ENCODE measurements around the gene PADI1. TPM values are rescaled to one million over a fixed set of nuclear protein-coding genes. Genes with fewer than 3 reads are reported as not detected.

PADI1 gene
- total and polyA plus RNA-seq, 10 donors, result 0.03 to 0.76 (median 0.31) TPM; not detected in 4

- no peak overlapping the region for H3K27ac ChIP-seq
- peaks cover 0 to 43% (median 0%) of the 10 kb centered on the region in 7 donors for H3K27me3 ChIP-seq (replicated peaks in 1 of 7)
- intact Hi-C loops (cut with DNase I; ENCODE audit: low total_unique reads), result no loop called here
- peaks cover 0 to 9% (median 0%) of the 10 kb centered on the region in 8 donors for H3K9me3 ChIP-seq
- H3K4me1 ChIP-seq, result no peaks in the 10 kb centered on the region
- TF ChIP-seq CTCF (IDR thresholded peaks at IDR 0.05 in 8 of 11, conservative IDR thresholded peaks at IDR 0.05 in 3 of 11), result no peak
- TF ChIP-seq POLR2A (IDR thresholded peaks at IDR 0.05), result no peak
- no peak for TF ChIP-seq POLR2AphosphoS5 (IDR thresholded peaks at IDR 0.05)
- no peak for DNase-seq
- 75 to 91% (median 89%) methylated on average over 7 of the region's 7 CpGs for WGBS, 5 donors
- H3K4me3 ChIP-seq, result no peak overlapping the region
- H3K36me3 ChIP-seq, result no peaks in the 10 kb centered on the region
Observed at GRCh38 chr1:17260264-17260663, 55.3 kb downstream of the PADI1 start.

GRCh38 chr1:17260738-17261137, 55.8 kb downstream of the PADI1 start:
- Histone ChIP-seq H3K9me3 (peaks cover 0 to 9% (median 0%) of the 10 kb centered on the region in 8 donors), H3K27me3 (replicated peaks in 1 of 7) (peaks cover 0 to 40% (median 0%) of the 10 kb centered on the region in 7 donors), H3K4me1 (no peaks in the 10 kb centered on the region), H3K4me3 (no peak overlapping the region), H3K36me3 (no peaks in the 10 kb centered on the region), H3K27ac (no peak overlapping the region)
- DNase-seq, result no peak
- TF ChIP-seq POLR2AphosphoS5 (IDR thresholded peaks at IDR 0.05) (no peak), CTCF (IDR thresholded peaks at IDR 0.05 in 8 of 11, conservative IDR thresholded peaks at IDR 0.05 in 3 of 11) (no peak), POLR2A (IDR thresholded peaks at IDR 0.05) (no peak)
- intact Hi-C loops (cut with DNase I; ENCODE audit: low total_unique reads), result no loop called here
- WGBS, 5 donors, result 81 to 89% (median 88%) methylated on average over 5 of the region's 5 CpGs

- no peak for TF ChIP-seq POLR2AphosphoS5 (IDR thresholded peaks at IDR 0.05)
- no peak for TF ChIP-seq POLR2A (IDR thresholded peaks at IDR 0.05)
- no peak for TF ChIP-seq CTCF (IDR thresholded peaks at IDR 0.05 in 8 of 11, conservative IDR thresholded peaks at IDR 0.05 in 3 of 11)
- intact Hi-C loops (cut with DNase I; ENCODE audit: low total_unique reads), result no loop called here
- Histone ChIP-seq H3K36me3 (no peaks in the 10 kb centered on the region), H3K9me3 (peaks cover 0 to 9% (median 0%) of the 10 kb centered on the region in 8 donors), H3K27me3 (replicated peaks in 1 of 7) (peaks cover 0 to 20% (median 0%) of the 10 kb centered on the region in 7 donors), H3K4me3 (no peak overlapping the region), H3K4me1 (no peaks in the 10 kb centered on the region), H3K27ac (no peak overlapping the region)
- DNase-seq, result no peak
Observed at GRCh38 chr1:17263936-17264335, 59.0 kb downstream of the PADI1 start.

- H3K27me3 ChIP-seq (replicated peaks in 1 of 7), result peaks cover 0 to 15% (median 0%) of the 10 kb centered on the region in 7 donors
- H3K36me3 ChIP-seq, result no peaks in the 10 kb centered on the region
- H3K4me3 ChIP-seq, result no peak overlapping the region
- H3K4me1 ChIP-seq, result no peaks in the 10 kb centered on the region
- TF ChIP-seq POLR2A (IDR thresholded peaks at IDR 0.05), result no peak
- TF ChIP-seq CTCF (IDR thresholded peaks at IDR 0.05 in 8 of 11, conservative IDR thresholded peaks at IDR 0.05 in 3 of 11), result no peak
- no peak for TF ChIP-seq POLR2AphosphoS5 (IDR thresholded peaks at IDR 0.05)
- peaks cover 0 to 9% (median 0%) of the 10 kb centered on the region in 8 donors for H3K9me3 ChIP-seq
- WGBS, 5 donors, result 72 to 96% (median 84%) methylated on average over 5 of the region's 5 CpGs
- no peak for DNase-seq
- intact Hi-C loops (cut with DNase I; ENCODE audit: low total_unique reads), result no loop called here
- H3K27ac ChIP-seq, result no peak overlapping the region
Observed at GRCh38 chr1:17264470-17264869, 59.5 kb downstream of the PADI1 start.

Measured in spleen (tissue), 11 donors.